OCI-LY1 (cell line): ENCODE data around the gene RAB11FIP3.

Experiments
- H2AFZ ChIP-seq: fragments of 200-600 bp; sonication (generic), shearing (Covaris generic); 2 replicates; pipeline ENCODE4 v1.6.0; 2014; ENCODE audit warnings: antibody characterized with exemption, mild to moderate bottlenecking, low read length
- H3F3A ChIP-seq: fragments of 200-600 bp; sonication (generic), shearing (Covaris generic); 2 replicates; pipeline ENCODE4 v1.6.0; 2014; ENCODE audit warnings: mild to moderate bottlenecking, antibody characterized with exemption, low read length, moderate library complexity; ENCODE audit not compliant: insufficient read depth
- H3K27ac ChIP-seq: fragments of 200-600 bp; sonication (generic); 2 replicates; pipeline ENCODE4 v1.5.1; 2014; ENCODE audit warnings: low read length, mixed run types, mild to moderate bottlenecking, low read depth; ENCODE audit not compliant: poor library complexity, severe bottlenecking
- H3K27me3 ChIP-seq: fragments of 200-600 bp; sonication (generic); 2 replicates; pipeline ENCODE4 v1.6.0; 2014; ENCODE audit warnings: antibody characterized with exemption, mild to moderate bottlenecking, low read length, moderate library complexity; ENCODE audit not compliant: insufficient read depth
- H3K36me3 ChIP-seq: fragments of 200-600 bp; sonication (generic); 2 replicates; pipeline ENCODE4 v1.6.1; 2014; ENCODE audit warnings: mild to moderate bottlenecking, antibody characterized with exemption, low read length, moderate library complexity, mixed read lengths; ENCODE audit not compliant: insufficient read depth
- H3K4me1 ChIP-seq: fragments of 200-600 bp; sonication (generic); 2 replicates; pipeline ENCODE4 v1.5.1; 2014; ENCODE audit warnings: mild to moderate bottlenecking, low read length, moderate library complexity; ENCODE audit not compliant: insufficient read depth, severe bottlenecking
- H3K4me2 ChIP-seq: fragments of 200-600 bp; sonication (generic), shearing (Covaris generic); 2 replicates; pipeline ENCODE4 v1.6.1; 2014; ENCODE audit warnings: low read length
- H3K4me3 ChIP-seq: fragments of 200-600 bp; sonication (generic); 2 replicates; pipeline ENCODE4 v1.5.1; 2014; ENCODE audit warnings: low read length, low read depth, mild to moderate bottlenecking, mixed read lengths; ENCODE audit not compliant: poor library complexity, severe bottlenecking
- H3K79me2 ChIP-seq: fragments of 200-600 bp; shearing (Covaris generic); 2 replicates; pipeline ENCODE4 v1.6.1; 2016; ENCODE audit warnings: mixed run types, low read length, mixed read lengths; ENCODE audit not compliant: insufficient read depth
- H3K9ac ChIP-seq: fragments of 200-600 bp; sonication (generic), shearing (Covaris generic); 2 replicates; pipeline ENCODE4 v1.6.1; 2014; ENCODE audit warnings: mild to moderate bottlenecking, low read length, mixed read lengths
- H3K9me2 ChIP-seq: fragments of 200-600 bp; sonication (generic), shearing (Covaris generic); 2 replicates; pipeline ENCODE4 v1.6.1; 2014; ENCODE audit warnings: low read depth, mild to moderate bottlenecking, low read length, mixed read lengths
- H3K9me3 ChIP-seq: fragments of 200-600 bp; shearing (Covaris generic); 2 replicates; pipeline ENCODE4 v1.6.1; 2014; ENCODE audit warnings: low read length, mixed read lengths
- H4K20me1 ChIP-seq: fragments of 200-600 bp; sonication (generic), shearing (Covaris generic); 2 replicates; pipeline ENCODE4 v1.6.0; 2016; ENCODE audit warnings: mild to moderate bottlenecking, low read length; ENCODE audit not compliant: insufficient read depth
- EZH2 ChIP-seq: fragments of 200-600 bp; sonication (generic), shearing (Covaris generic); IDR thresholded peaks from 2 replicates; pipeline ENCODE4 v1.8.0; 2017; ENCODE audit warnings: borderline replicate concordance, mixed run types, mild to moderate bottlenecking, antibody characterized with exemption, low read length, moderate library complexity, mixed read lengths
- TF ChIP-seq, protein P1 (sequence below): fragments of 200-600 bp; sonication (generic), shearing (Covaris generic); IDR thresholded peaks from 2 replicates; pipeline ENCODE4 v1.5.1; 2017; ENCODE audit warnings: mild to moderate bottlenecking, antibody characterized with exemption, low read length, moderate library complexity, mixed read lengths

The RAB11FIP3 gene

DNA sequence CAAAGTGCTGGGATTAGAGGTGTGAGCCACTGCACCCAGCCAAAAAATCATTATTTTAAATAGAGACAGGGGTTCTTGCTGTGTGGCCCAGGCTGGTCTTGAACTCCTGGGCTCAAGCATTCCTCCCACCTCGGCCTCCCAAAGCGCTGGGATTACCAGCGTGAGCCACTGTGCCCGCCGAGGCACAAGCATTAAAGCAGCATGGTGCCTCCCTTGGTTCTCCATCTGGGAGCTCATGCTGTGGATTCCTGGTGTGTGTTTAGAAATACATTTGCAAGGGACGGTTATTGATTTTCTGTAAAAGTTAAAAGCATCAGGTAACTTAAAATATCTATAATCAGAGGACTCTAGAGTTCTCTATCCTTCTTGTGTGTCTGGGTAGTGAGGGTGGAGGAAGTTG lies 87.4 kb downstream of the RAB11FIP3 start:
- Histone ChIP-seq H3K27ac (no peak overlapping the region), H3F3A (no peaks in the 10 kb centered on the region), H3K9me3 (no peaks in the 10 kb centered on the region), H3K9me2 (no peaks in the 10 kb centered on the region), H3K4me3 (no peak overlapping the region), H3K79me2 (no peaks in the 10 kb centered on the region), H2AFZ (no peak overlapping the region), H3K27me3 (no peaks in the 10 kb centered on the region), H4K20me1 (no peaks in the 10 kb centered on the region), H3K36me3 (no peaks in the 10 kb centered on the region), H3K4me1 (no peaks in the 10 kb centered on the region), H3K9ac (no peak overlapping the region), H3K4me2 (no peak overlapping the region)
- no peak for TF ChIP-seq EZH2
- TF ChIP-seq, protein P1, sequence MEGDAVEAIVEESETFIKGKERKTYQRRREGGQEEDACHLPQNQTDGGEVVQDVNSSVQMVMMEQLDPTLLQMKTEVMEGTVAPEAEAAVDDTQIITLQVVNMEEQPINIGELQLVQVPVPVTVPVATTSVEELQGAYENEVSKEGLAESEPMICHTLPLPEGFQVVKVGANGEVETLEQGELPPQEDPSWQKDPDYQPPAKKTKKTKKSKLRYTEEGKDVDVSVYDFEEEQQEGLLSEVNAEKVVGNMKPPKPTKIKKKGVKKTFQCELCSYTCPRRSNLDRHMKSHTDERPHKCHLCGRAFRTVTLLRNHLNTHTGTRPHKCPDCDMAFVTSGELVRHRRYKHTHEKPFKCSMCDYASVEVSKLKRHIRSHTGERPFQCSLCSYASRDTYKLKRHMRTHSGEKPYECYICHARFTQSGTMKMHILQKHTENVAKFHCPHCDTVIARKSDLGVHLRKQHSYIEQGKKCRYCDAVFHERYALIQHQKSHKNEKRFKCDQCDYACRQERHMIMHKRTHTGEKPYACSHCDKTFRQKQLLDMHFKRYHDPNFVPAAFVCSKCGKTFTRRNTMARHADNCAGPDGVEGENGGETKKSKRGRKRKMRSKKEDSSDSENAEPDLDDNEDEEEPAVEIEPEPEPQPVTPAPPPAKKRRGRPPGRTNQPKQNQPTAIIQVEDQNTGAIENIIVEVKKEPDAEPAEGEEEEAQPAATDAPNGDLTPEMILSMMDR: no peak

GRCh38 chr16:513950-514349 lies 88.5 kb downstream of the RAB11FIP3 start:
- Histone ChIP-seq H3K27ac (no peak overlapping the region), H3K9me2 (no peaks in the 10 kb centered on the region), H3K79me2 (no peaks in the 10 kb centered on the region), H3K4me1 (no peaks in the 10 kb centered on the region), H4K20me1 (no peaks in the 10 kb centered on the region), H3K9me3 (no peaks in the 10 kb centered on the region), H3K36me3 (no peaks in the 10 kb centered on the region), H3K27me3 (no peaks in the 10 kb centered on the region), H2AFZ (no peak overlapping the region), H3K9ac (no peak overlapping the region), H3F3A (no peaks in the 10 kb centered on the region), H3K4me2 (no peak overlapping the region), H3K4me3 (no peak overlapping the region)
- no peak for TF ChIP-seq EZH2
- TF ChIP-seq, protein P1: no peak

- Histone ChIP-seq H3K9me3 (no peaks in the 10 kb centered on the region), H3K9ac (no peak overlapping the region), H3K27ac (no peak overlapping the region), H4K20me1 (no peaks in the 10 kb centered on the region), H3K27me3 (no peaks in the 10 kb centered on the region), H3K4me1 (no peaks in the 10 kb centered on the region), H2AFZ (no peak overlapping the region), H3K36me3 (no peaks in the 10 kb centered on the region), H3K79me2 (no peaks in the 10 kb centered on the region), H3K4me2 (no peak overlapping the region), H3K4me3 (no peak overlapping the region), H3K9me2 (no peaks in the 10 kb centered on the region), H3F3A (no peaks in the 10 kb centered on the region)
- TF ChIP-seq EZH2: no peak
- TF ChIP-seq, protein P1: no peak
Observed at GRCh38 chr16:515175-515938, 89.9 kb downstream of the RAB11FIP3 start.
